ENCODE data around the gene C1orf35. TPM values are rescaled to one million over a fixed set of nuclear protein-coding genes. Genes with fewer than 3 reads are reported as not detected.

Gene C1orf35
- total RNA-seq, 2 donors from 2014 or later = 17.6 to 19.4 TPM

- DNase-seq (ENCODE audit: low spot score in 2 of 2) = peak in 1 of 2 donors; percentile 47
- no peak for ATAC-seq
- no peaks in the 10 kb centered on the region for H3K9me3 Mint-ChIP-seq
- H3K36me3 Mint-ChIP-seq = no peaks in the 10 kb centered on the region
- H3K27ac Mint-ChIP-seq = no peak overlapping the region
Observed at GRCh38 chr1:228066891-228067654, 36.1 kb downstream of the C1orf35 start.

- ATAC-seq (no peak), DNase-seq (ENCODE audit: low spot score in 2 of 2) (peak in 1 of 2 donors; percentile 34)
- H3K27ac Mint-ChIP-seq = no peak overlapping the region
- no peaks in the 10 kb centered on the region for H3K36me3 Mint-ChIP-seq
- H3K9me3 Mint-ChIP-seq = no peaks in the 10 kb centered on the region
Observed at GRCh38 chr1:228066416-228066815, 36.7 kb downstream of the C1orf35 start.

- DNase-seq (ENCODE audit: low spot score in 2 of 2) = peak in 1 of 2 donors; percentile 44
- H3K27ac Mint-ChIP-seq = no peak overlapping the region
- no peaks in the 10 kb centered on the region for H3K9me3 Mint-ChIP-seq
- H3K36me3 Mint-ChIP-seq = peaks cover 0 to 5% of the 10 kb centered on the region in 2 donors
- ATAC-seq = no peak
Observed at GRCh38 chr1:228065543-228066347, 37.4 kb downstream of the C1orf35 start.

GRCh38 chr1:228064741-228065542 is 38.2 kb downstream of the C1orf35 start:
- ATAC-seq (no peak), DNase-seq (ENCODE audit: low spot score in 2 of 2) (no peak)
- Mint-ChIP-seq H3K27ac (no peak overlapping the region), H3K9me3 (no peaks in the 10 kb centered on the region), H3K36me3 (peaks cover 0 to 5% of the 10 kb centered on the region in 2 donors)

GRCh38 chr1:228064296-228064695 is 38.8 kb downstream of the C1orf35 start:
- no peak for DNase-seq (ENCODE audit: low spot score in 2 of 2)
- Mint-ChIP-seq H3K27ac (no peak overlapping the region), H3K9me3 (no peaks in the 10 kb centered on the region), H3K36me3 (peaks cover 0 to 5% of the 10 kb centered on the region in 2 donors)
- ATAC-seq = no peak

GRCh38 chr1:228063251-228064191 is 39.6 kb downstream of the C1orf35 start:
- H3K27ac Mint-ChIP-seq = no peak overlapping the region
- no peak for ATAC-seq
- H3K36me3 Mint-ChIP-seq = peaks cover 0 to 5% of the 10 kb centered on the region in 2 donors
- no peaks in the 10 kb centered on the region for H3K9me3 Mint-ChIP-seq
- DNase-seq (ENCODE audit: low spot score in 2 of 2) = no peak

GRCh38 chr1:228062812-228063211 is 40.3 kb downstream of the C1orf35 start:
- DNase-seq (ENCODE audit: low spot score in 2 of 2) (peak in 1 of 2 donors; percentile 31), ATAC-seq (no peak)
- Mint-ChIP-seq H3K9me3 (no peaks in the 10 kb centered on the region), H3K36me3 (peaks cover 0 to 5% of the 10 kb centered on the region in 2 donors), H3K27ac (no peak overlapping the region)

GRCh38 chr1:228062085-228062791 is 40.9 kb downstream of the C1orf35 start:
- ATAC-seq (no peak), DNase-seq (ENCODE audit: low spot score in 2 of 2) (no peak)
- Mint-ChIP-seq H3K27ac (no peak overlapping the region), H3K36me3 (peaks cover 0 to 5% of the 10 kb centered on the region in 2 donors), H3K9me3 (no peaks in the 10 kb centered on the region)

GRCh38 chr1:228061411-228062084 is 41.6 kb downstream of the C1orf35 start:
- Mint-ChIP-seq H3K27ac (no peak overlapping the region), H3K9me3 (no peaks in the 10 kb centered on the region), H3K36me3 (peaks cover 0 to 5% of the 10 kb centered on the region in 2 donors)
- DNase-seq (ENCODE audit: low spot score in 2 of 2) (peak in 1 of 2 donors; percentile 47), ATAC-seq (no peak)

GRCh38 chr1:228060458-228061190 is 42.5 kb downstream of the C1orf35 start:
- Mint-ChIP-seq H3K9me3 (no peaks in the 10 kb centered on the region), H3K27ac (no peak overlapping the region), H3K36me3 (peaks cover 0 to 5% of the 10 kb centered on the region in 2 donors)
- ATAC-seq (no peak), DNase-seq (ENCODE audit: low spot score in 2 of 2) (peak in 1 of 2 donors; percentile 49)

GRCh38 chr1:228059634-228060457 is 43.3 kb downstream of the C1orf35 start:
- ATAC-seq (peak; percentile 62 to 81), DNase-seq (ENCODE audit: low spot score in 2 of 2) (peak; percentile 56 to 83)
- H3K36me3 Mint-ChIP-seq = peaks cover 0 to 5% of the 10 kb centered on the region in 2 donors
- H3K27ac Mint-ChIP-seq = no peak overlapping the region
- no peaks in the 10 kb centered on the region for H3K9me3 Mint-ChIP-seq

- no peak overlapping the region for H3K27ac Mint-ChIP-seq
- ATAC-seq = peak; percentile 55 to 68
- H3K9me3 Mint-ChIP-seq = no peaks in the 10 kb centered on the region
- no peak for DNase-seq (ENCODE audit: low spot score in 2 of 2)
- peaks cover 0 to 5% of the 10 kb centered on the region in 2 donors for H3K36me3 Mint-ChIP-seq
Observed at GRCh38 chr1:228058949-228059633, 44.0 kb downstream of the C1orf35 start.

Data from activated naive CD4-positive, alpha-beta T cell treated with anti-CD3 and anti-CD28 coated beads, Interleukin-2, amount 50 U/mL, for 72 hours (primary cell).